Liver (tissue), 9 donors: ENCODE results near the gene TMEM100. TPM values are rescaled to one million over a fixed set of nuclear protein-coding genes. Genes with fewer than 3 reads are reported as not detected.

Source experiments
- DNase-seq: peaks from one replicate; pipeline ENCODE4 v3.0.0-alpha.2; 2017; ENCODE audit warnings: low spot score
- H3K27ac ChIP-seq, 2 donors: one replicate each; pipeline ENCODE4 v1.7.0; 2013; ENCODE audit warnings: inconsistent platforms in 2 of 2, low read length in 2 of 2, control low read depth in 1 of 2, low read depth in 1 of 2, mild to moderate bottlenecking in 1 of 2
- H3K27me3 ChIP-seq, 4 donors: one replicate each; pipeline versions ENCODE4 v1.6.1 to v1.7.0; 2013; ENCODE audit warnings: low read length in 3 of 4, inconsistent platforms in 1 of 4, mild to moderate bottlenecking in 1 of 4, moderate library complexity in 1 of 4; ENCODE audit not compliant: control insufficient read depth in 4 of 4, insufficient read depth in 4 of 4
- H3K36me3 ChIP-seq, 4 donors: one replicate each; pipeline versions ENCODE4 v1.6.1 to v1.7.0; 2013; ENCODE audit warnings: low read length in 3 of 4, mild to moderate bottlenecking in 3 of 4, low read depth in 1 of 4, moderate library complexity in 1 of 4; ENCODE audit not compliant: control insufficient read depth in 4 of 4, insufficient read depth in 3 of 4
- H3K4me1 ChIP-seq, 4 donors: one replicate each; pipeline versions ENCODE4 v1.6.1 to v1.7.0; 2013; ENCODE audit warnings: low read length in 3 of 4, mild to moderate bottlenecking in 3 of 4, moderate library complexity in 1 of 4; ENCODE audit not compliant: control insufficient read depth in 4 of 4, insufficient read depth in 4 of 4
- H3K4me3 ChIP-seq, 3 donors: one replicate each; pipeline versions ENCODE4 v1.6.1 to v1.7.0; 2013; ENCODE audit warnings: low read length in 3 of 3, control low read depth in 1 of 3, low read depth in 1 of 3, mild to moderate bottlenecking in 1 of 3
- H3K9ac ChIP-seq, 2 donors: one replicate each; pipeline ENCODE4 v1.7.0; 2013; ENCODE audit warnings: low read length in 2 of 2, mild to moderate bottlenecking in 2 of 2, moderate library complexity in 2 of 2, control low read depth in 1 of 2, low read depth in 1 of 2
- H3K9me3 ChIP-seq, 4 donors: one replicate each; pipeline versions ENCODE4 v1.6.1 to v1.7.0; 2013; ENCODE audit warnings: low read length in 3 of 4; ENCODE audit not compliant: control insufficient read depth in 4 of 4
- EGR1 ChIP-seq, 2 donors: IDR thresholded peaks; 2 replicates each; pipeline ENCODE4 v1.6.1; 2016 to 2018; ENCODE audit warnings: antibody characterized with exemption in 2 of 2, low read depth in 2 of 2
- FOXA1 ChIP-seq: IDR thresholded peaks from 2 replicates; pipeline ENCODE4 v1.6.1; 2016; ENCODE audit warnings: antibody characterized with exemption
- FOXA2 ChIP-seq: IDR thresholded peaks from 2 replicates; pipeline ENCODE4 v1.6.1; 2016; ENCODE audit warnings: antibody characterized with exemption
- GABPA ChIP-seq, 2 donors: IDR thresholded peaks in 1 of 2; conservative IDR thresholded peaks in 1 of 2; 2 replicates each; pipeline ENCODE4 v1.6.1; 2016; ENCODE audit warnings: antibody characterized with exemption in 2 of 2, mild to moderate bottlenecking in 1 of 2, moderate library complexity in 1 of 2
- HNF4A ChIP-seq, 2 donors: conservative IDR thresholded peaks; 2 replicates each; pipeline ENCODE4 v1.6.1; 2016; ENCODE audit warnings: antibody characterized with exemption in 2 of 2, mild to moderate bottlenecking in 2 of 2
- HNF4G ChIP-seq: IDR thresholded peaks from 2 replicates; pipeline ENCODE4 v1.6.1; 2016; ENCODE audit warnings: antibody characterized with exemption
- NR2F2 ChIP-seq: IDR thresholded peaks from 2 replicates; pipeline ENCODE4 v1.6.1; 2016; ENCODE audit warnings: antibody characterized with exemption
- RAD21 ChIP-seq, 2 donors: IDR thresholded peaks; 2 replicates each; pipeline ENCODE4 v1.6.1; 2016; ENCODE audit warnings: antibody characterized with exemption in 2 of 2, mild to moderate bottlenecking in 2 of 2
- RXRA ChIP-seq, 2 donors: IDR thresholded peaks; 2 replicates each; pipeline ENCODE4 v1.6.1; 2017 to 2018; ENCODE audit warnings: antibody characterized with exemption in 2 of 2, mild to moderate bottlenecking in 1 of 2
- SP1 ChIP-seq: IDR thresholded peaks from 2 replicates; pipeline ENCODE4 v1.6.1; 2018; ENCODE audit warnings: antibody characterized with exemption, mild to moderate bottlenecking
- TAF1 ChIP-seq: conservative IDR thresholded peaks from 2 replicates; pipeline ENCODE4 v1.6.1; 2016; ENCODE audit warnings: antibody characterized with exemption, mild to moderate bottlenecking
- YY1 ChIP-seq: IDR thresholded peaks from 2 replicates; pipeline ENCODE4 v1.6.1; 2016; ENCODE audit warnings: antibody characterized with exemption, mild to moderate bottlenecking
- WGBS: extraction: QIAGEN DNeasy Blood & Tissue Kit; methylation state at CpG from one replicate; pipeline ENCODE4 v1.1.7; 2013; 5-methylcytosine and 5-hydroxymethylcytosine counted together
- polyA plus RNA-seq, 2 donors: library from polyadenylated mRNA; stranded (reverse) in 1 of 2; unstranded in 1 of 2; fragments of 200-250 nt in 1 of 2; fragments of >200 nt in 1 of 2; fragmentation: Nextera tagmentation in 1 of 2; extraction: Ambion mirVana in 1 of 2; gene quantifications; one replicate each; pipeline versions ENCODE4 v1.2.1 to v1.2.3, GENCODE V29; 2013 to 2015
- total RNA-seq, 2 donors: library from RNA; depleted of rRNA; stranded (reverse); fragments of >200 nt; gene quantifications; one replicate each; pipeline ENCODE4 v1.2.3, GENCODE V29; 2014
- TF ChIP-seq, protein P1 (sequence below): fragments of 150-350 bp; IDR thresholded peaks from 2 replicates; pipeline ENCODE4 v1.5.1; 2017; ENCODE audit warnings: improper control_type of control experiment, low read depth, low read length; ENCODE audit not compliant: missing input control
- TF ChIP-seq, protein P2 (sequence below): IDR thresholded peaks from 2 replicates; pipeline ENCODE4 v1.6.1; 2016; ENCODE audit warnings: antibody characterized with exemption
- TF ChIP-seq, protein P3 (sequence below): IDR thresholded peaks from 2 replicates; pipeline ENCODE4 v1.6.1; 2016; ENCODE audit warnings: antibody characterized with exemption, mild to moderate bottlenecking
- TF ChIP-seq, protein P4 (sequence below): IDR thresholded peaks from 2 replicates; pipeline ENCODE4 v1.6.1; 2016; ENCODE audit warnings: antibody characterized with exemption
- TF ChIP-seq, protein P5 (sequence below): IDR thresholded peaks from 2 replicates; pipeline ENCODE4 v1.6.1; 2016; ENCODE audit warnings: antibody characterized with exemption
- donor health status: healthy.
- donor health status: healthy.
- donor health status: healthy.
- donor health status: healthy.
- donor health status: healthy.

TMEM100 gene
- total and polyA plus RNA-seq, 4 donors, result 0.09 to 4.8 (median 2.3) TPM

DNA sequence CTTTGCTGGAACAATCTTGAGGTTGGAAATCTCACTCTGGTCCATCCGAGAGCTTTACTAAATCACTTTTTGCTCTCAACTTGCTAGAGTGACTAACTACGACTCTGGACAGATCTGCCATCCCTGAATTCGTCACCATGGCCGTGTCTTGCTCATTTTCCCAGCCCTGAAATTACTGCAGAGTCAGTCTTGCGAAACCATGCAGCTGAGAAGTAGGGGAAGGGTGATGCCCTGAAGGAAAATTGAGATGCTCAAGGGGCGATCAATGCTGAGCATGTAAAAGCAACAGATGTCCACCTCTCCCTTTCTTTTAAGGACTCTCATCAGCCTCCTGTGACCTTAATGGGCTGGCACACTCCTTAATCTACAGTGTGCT lies 46.9 kb upstream of the TMEM100 start:
- peaks cover 0 to 13% (median 11%) of the 10 kb centered on the region in 4 donors for H3K4me1 ChIP-seq
- TF ChIP-seq, protein P1, sequence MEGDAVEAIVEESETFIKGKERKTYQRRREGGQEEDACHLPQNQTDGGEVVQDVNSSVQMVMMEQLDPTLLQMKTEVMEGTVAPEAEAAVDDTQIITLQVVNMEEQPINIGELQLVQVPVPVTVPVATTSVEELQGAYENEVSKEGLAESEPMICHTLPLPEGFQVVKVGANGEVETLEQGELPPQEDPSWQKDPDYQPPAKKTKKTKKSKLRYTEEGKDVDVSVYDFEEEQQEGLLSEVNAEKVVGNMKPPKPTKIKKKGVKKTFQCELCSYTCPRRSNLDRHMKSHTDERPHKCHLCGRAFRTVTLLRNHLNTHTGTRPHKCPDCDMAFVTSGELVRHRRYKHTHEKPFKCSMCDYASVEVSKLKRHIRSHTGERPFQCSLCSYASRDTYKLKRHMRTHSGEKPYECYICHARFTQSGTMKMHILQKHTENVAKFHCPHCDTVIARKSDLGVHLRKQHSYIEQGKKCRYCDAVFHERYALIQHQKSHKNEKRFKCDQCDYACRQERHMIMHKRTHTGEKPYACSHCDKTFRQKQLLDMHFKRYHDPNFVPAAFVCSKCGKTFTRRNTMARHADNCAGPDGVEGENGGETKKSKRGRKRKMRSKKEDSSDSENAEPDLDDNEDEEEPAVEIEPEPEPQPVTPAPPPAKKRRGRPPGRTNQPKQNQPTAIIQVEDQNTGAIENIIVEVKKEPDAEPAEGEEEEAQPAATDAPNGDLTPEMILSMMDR, result no peak
- TF ChIP-seq RXRA (IDR thresholded peaks at IDR 0.05), result peak in 1 of 2 donors; percentile 45
- no peak overlapping the region for H3K4me3 ChIP-seq
- peak overlapping the region in 1 of 2 donors; percentile 45 for H3K27ac ChIP-seq
- peaks cover 5 to 33% (median 29%) of the 10 kb centered on the region in 4 donors for H3K36me3 ChIP-seq
- H3K27me3 ChIP-seq, result no peaks in the 10 kb centered on the region
- no peak for DNase-seq
- H3K9me3 ChIP-seq, result no peaks in the 10 kb centered on the region
- H3K9ac ChIP-seq, result no peak overlapping the region
- WGBS, result 62% methylated on average over 6 of the region's 6 CpGs

DNA sequence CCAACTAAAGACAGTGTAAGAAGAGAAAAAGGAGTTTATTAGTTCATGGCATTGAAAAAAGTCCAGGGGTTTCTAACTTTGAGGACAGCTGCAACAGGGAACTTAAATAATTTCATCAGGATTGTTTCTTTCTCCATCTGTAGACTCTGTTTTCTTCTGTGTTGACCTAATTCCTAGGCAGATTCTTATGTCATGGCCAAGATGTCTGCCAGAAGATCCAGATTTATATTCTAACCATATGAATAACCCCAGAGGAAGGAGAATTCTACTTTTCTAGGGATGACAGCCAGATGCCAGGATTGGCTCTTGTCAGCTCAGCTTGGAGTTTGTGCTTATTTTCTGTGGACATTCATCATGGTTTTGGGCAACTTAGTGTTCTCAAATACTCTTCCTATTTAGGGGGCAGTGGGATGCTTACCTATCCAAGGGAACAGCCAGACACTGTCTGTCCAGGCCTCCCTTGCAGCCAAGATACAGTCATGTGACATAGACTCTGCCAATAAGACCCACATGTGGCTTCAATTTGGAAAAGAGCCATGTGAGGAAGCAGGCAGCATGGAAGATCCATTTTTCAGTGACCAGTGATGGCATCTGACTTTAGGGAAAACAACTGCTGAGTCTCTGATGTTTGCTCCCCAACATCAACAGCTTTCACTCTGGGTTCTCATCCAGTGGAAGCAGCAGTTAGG lies 46.4 kb upstream of the TMEM100 start:
- TF ChIP-seq, protein P2, sequence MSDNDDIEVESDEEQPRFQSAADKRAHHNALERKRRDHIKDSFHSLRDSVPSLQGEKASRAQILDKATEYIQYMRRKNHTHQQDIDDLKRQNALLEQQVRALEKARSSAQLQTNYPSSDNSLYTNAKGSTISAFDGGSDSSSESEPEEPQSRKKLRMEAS, result no peak
- TF ChIP-seq NR2F2, result no peak
- H3K27ac ChIP-seq, result no peak overlapping the region
- no peaks in the 10 kb centered on the region for H3K9me3 ChIP-seq
- H3K27me3 ChIP-seq, result no peaks in the 10 kb centered on the region
- H3K9ac ChIP-seq, result no peak overlapping the region
- DNase-seq, result no peak
- peaks cover 0 to 19% (median 13%) of the 10 kb centered on the region in 4 donors for H3K4me1 ChIP-seq
- no peak overlapping the region for H3K4me3 ChIP-seq
- peaks cover 6 to 33% (median 24%) of the 10 kb centered on the region in 4 donors for H3K36me3 ChIP-seq

DNA sequence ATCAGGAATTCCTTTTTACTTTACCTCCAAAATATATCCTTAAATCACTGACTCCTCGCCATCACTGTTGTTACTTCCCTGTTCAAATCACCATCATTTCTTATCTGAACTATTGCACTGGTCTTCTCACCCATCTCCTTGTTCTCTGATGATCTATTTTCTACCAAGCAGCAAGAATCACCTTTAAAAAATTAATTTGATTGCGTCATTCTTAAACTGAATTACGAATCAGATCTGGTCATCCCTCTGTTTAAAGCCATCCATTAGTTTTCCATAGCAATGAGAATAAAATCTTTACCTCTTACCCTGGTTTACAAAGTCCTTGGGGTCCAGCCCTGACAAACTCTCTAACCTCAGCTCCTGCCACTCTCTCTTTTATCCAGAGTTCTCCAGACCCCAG lies 42.8 kb upstream of the TMEM100 start:
- H3K27me3 ChIP-seq, result no peaks in the 10 kb centered on the region
- no peaks in the 10 kb centered on the region for H3K9me3 ChIP-seq
- H3K36me3 ChIP-seq, result peaks cover 0 to 5% (median 4%) of the 10 kb centered on the region in 4 donors
- WGBS, result 85% methylated on average over 3 of the region's 3 CpGs
- no peak overlapping the region for H3K27ac ChIP-seq
- no peak overlapping the region for H3K4me3 ChIP-seq
- no peak for DNase-seq
- H3K4me1 ChIP-seq, result peaks cover 5 to 46% (median 32%) of the 10 kb centered on the region in 4 donors
- H3K9ac ChIP-seq, result no peak overlapping the region
- no peak for TF ChIP-seq YY1
- TF ChIP-seq, protein P1, result no peak
- no peak for TF ChIP-seq EGR1 (IDR thresholded peaks at IDR 0.05; ENCODE audit: low read depth in 2 of 2)
- TF ChIP-seq, protein P2, result no peak
- no peak for TF ChIP-seq FOXA2
- TF ChIP-seq HNF4G, result no peak
- TF ChIP-seq, protein P3, sequence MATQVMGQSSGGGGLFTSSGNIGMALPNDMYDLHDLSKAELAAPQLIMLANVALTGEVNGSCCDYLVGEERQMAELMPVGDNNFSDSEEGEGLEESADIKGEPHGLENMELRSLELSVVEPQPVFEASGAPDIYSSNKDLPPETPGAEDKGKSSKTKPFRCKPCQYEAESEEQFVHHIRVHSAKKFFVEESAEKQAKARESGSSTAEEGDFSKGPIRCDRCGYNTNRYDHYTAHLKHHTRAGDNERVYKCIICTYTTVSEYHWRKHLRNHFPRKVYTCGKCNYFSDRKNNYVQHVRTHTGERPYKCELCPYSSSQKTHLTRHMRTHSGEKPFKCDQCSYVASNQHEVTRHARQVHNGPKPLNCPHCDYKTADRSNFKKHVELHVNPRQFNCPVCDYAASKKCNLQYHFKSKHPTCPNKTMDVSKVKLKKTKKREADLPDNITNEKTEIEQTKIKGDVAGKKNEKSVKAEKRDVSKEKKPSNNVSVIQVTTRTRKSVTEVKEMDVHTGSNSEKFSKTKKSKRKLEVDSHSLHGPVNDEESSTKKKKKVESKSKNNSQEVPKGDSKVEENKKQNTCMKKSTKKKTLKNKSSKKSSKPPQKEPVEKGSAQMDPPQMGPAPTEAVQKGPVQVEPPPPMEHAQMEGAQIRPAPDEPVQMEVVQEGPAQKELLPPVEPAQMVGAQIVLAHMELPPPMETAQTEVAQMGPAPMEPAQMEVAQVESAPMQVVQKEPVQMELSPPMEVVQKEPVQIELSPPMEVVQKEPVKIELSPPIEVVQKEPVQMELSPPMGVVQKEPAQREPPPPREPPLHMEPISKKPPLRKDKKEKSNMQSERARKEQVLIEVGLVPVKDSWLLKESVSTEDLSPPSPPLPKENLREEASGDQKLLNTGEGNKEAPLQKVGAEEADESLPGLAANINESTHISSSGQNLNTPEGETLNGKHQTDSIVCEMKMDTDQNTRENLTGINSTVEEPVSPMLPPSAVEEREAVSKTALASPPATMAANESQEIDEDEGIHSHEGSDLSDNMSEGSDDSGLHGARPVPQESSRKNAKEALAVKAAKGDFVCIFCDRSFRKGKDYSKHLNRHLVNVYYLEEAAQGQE, result no peak
- TF ChIP-seq HNF4A (conservative IDR thresholded peaks at IDR 0.05), result no peak
- no peak for TF ChIP-seq FOXA1
- TF ChIP-seq RAD21 (IDR thresholded peaks at IDR 0.05), result no peak
- TF ChIP-seq, protein P4, sequence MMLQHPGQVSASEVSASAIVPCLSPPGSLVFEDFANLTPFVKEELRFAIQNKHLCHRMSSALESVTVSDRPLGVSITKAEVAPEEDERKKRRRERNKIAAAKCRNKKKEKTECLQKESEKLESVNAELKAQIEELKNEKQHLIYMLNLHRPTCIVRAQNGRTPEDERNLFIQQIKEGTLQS, result no peak
- TF ChIP-seq NR2F2, result no peak
- TF ChIP-seq SP1, result no peak
- no peak for TF ChIP-seq RXRA (IDR thresholded peaks at IDR 0.05)
- TF ChIP-seq TAF1, result no peak
- TF ChIP-seq GABPA (IDR thresholded peaks at IDR 0.05 in 1 of 2, conservative IDR thresholded peaks at IDR 0.05 in 1 of 2), result no peak
- TF ChIP-seq, protein P5, sequence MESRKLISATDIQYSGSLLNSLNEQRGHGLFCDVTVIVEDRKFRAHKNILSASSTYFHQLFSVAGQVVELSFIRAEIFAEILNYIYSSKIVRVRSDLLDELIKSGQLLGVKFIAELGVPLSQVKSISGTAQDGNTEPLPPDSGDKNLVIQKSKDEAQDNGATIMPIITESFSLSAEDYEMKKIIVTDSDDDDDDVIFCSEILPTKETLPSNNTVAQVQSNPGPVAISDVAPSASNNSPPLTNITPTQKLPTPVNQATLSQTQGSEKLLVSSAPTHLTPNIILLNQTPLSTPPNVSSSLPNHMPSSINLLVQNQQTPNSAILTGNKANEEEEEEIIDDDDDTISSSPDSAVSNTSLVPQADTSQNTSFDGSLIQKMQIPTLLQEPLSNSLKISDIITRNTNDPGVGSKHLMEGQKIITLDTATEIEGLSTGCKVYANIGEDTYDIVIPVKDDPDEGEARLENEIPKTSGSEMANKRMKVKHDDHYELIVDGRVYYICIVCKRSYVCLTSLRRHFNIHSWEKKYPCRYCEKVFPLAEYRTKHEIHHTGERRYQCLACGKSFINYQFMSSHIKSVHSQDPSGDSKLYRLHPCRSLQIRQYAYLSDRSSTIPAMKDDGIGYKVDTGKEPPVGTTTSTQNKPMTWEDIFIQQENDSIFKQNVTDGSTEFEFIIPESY, result no peak
